Measurements from ENCODE around the gene UBE2L3.

Gene UBE2L3

GRCh38 chr22:21626073-21626734 is 58.7 kb downstream of the UBE2L3 start:
- H3K4me3 ChIP-seq (replicated peaks in 1 of 2; ENCODE audit: low read depth in 2 of 2, low read length in 2 of 2): no peak overlapping the region
- DNase-seq (ENCODE audit: low read depth in 2 of 2): no peak
- TF ChIP-seq, protein P1, sequence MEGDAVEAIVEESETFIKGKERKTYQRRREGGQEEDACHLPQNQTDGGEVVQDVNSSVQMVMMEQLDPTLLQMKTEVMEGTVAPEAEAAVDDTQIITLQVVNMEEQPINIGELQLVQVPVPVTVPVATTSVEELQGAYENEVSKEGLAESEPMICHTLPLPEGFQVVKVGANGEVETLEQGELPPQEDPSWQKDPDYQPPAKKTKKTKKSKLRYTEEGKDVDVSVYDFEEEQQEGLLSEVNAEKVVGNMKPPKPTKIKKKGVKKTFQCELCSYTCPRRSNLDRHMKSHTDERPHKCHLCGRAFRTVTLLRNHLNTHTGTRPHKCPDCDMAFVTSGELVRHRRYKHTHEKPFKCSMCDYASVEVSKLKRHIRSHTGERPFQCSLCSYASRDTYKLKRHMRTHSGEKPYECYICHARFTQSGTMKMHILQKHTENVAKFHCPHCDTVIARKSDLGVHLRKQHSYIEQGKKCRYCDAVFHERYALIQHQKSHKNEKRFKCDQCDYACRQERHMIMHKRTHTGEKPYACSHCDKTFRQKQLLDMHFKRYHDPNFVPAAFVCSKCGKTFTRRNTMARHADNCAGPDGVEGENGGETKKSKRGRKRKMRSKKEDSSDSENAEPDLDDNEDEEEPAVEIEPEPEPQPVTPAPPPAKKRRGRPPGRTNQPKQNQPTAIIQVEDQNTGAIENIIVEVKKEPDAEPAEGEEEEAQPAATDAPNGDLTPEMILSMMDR (IDR thresholded peaks at IDR 0.05; ENCODE audit: low read depth, low read length): no peak

DNA sequence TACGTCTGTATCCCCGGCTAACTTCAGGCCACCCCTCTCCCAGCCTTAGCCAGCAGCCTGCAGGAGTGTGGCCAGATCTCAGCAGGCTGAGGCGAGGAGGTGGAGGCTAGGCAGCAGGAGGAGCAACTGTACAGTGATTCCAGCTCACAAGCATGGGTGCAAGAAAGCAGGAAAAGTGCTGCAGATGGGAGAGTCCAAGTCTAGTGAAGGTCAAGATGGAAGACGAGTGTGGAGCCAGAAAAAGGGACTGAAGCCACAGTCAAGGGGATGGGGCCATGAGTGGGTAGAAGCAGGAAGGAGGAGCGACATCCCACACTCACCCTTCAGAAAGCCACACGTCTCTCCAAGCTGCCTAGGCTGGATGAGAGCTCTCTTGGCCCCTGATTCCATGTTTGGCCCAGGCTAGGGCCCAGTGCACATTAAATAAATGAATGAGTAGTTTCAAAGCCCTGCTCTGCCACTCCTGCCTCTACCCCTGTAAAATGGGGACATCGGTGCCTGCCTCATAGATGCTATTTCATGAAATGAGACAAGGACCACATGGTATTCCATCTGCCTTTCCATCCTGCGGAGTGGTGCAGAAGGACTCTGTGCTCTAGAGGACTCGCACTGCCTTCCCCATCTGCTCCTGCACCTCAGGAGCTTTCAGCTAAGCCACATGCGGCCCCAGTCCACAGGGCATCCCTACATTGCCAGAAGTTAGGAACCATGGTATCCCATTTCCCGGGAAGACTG is 59.4 kb downstream of the UBE2L3 start:
- TF ChIP-seq, protein P1 (IDR thresholded peaks at IDR 0.05; ENCODE audit: low read depth, low read length): no peak
- no peak overlapping the region for H3K4me3 ChIP-seq (replicated peaks in 1 of 2; ENCODE audit: low read depth in 2 of 2, low read length in 2 of 2)
- no peak for DNase-seq (ENCODE audit: low read depth in 2 of 2)

- TF ChIP-seq, protein P1 (IDR thresholded peaks at IDR 0.05; ENCODE audit: low read depth, low read length): no peak
- no peak for DNase-seq (ENCODE audit: low read depth in 2 of 2)
- H3K4me3 ChIP-seq (replicated peaks in 1 of 2; ENCODE audit: low read depth in 2 of 2, low read length in 2 of 2): peak overlapping the region; percentile 90
Measured at GRCh38 chr22:21628386-21629254, 61.1 kb downstream of the UBE2L3 start.

DNA sequence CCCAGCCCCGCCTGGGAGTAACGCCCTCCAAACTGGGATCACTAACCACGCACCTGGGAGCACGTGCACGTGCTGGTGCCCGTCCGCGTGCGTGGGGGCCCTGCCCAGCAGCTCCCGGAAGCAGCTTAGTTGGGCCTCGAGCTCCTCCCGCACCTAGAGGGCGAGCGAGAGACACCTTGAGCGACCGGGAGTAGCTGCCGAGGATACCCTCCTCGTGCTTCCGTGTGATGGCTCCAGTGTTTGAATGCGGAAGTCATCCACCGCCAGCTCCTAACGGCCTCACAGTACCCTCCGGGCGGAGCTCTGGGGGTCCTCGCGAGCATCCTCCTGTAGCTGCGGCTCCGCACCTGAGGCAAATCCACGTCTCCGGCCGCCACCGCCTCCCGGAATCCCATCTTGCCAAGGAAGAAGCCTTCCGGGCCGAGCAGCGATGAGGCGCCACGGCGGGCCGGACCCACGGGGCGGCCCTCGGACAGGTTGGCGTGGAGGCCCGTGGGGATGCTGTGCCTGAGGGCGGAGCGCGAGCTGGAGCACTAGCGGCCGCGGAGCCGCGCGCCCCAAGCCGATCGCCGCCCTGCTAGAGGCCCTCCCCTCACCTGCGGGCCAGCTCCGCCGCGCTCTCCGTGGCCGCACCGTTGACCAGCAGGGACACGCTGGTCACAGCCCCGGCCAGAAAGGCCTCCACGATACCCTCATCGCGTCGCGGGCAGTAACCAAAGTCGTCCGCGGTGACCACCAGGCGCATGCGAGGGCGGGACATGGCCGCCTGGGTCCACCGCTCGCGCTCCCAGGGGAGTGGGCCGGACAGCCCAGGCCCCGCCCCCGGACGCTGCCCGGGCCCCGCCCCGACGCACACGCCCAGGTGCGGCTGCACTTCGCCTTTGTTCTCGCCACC is 62.0 kb downstream of the UBE2L3 start, which contains the start of gene YDJC:
Gene YDJC (minus strand): TSS at position 768 of the 895 bp plus-strand sequence. CDS start 8 bp downstream, at position 760.
- peak; percentile 92 to 95 for DNase-seq (ENCODE audit: low read depth in 2 of 2)
- H3K4me3 ChIP-seq (replicated peaks in 1 of 2; ENCODE audit: low read depth in 2 of 2, low read length in 2 of 2): peak within 1 kb of the TSS; percentile 90
- TF ChIP-seq, protein P1 (IDR thresholded peaks at IDR 0.05; ENCODE audit: low read depth, low read length): peak; percentile 44

- H3K4me3 ChIP-seq (replicated peaks in 1 of 2; ENCODE audit: low read depth in 2 of 2, low read length in 2 of 2): no peak overlapping the region
- DNase-seq (ENCODE audit: low read depth in 2 of 2): no peak
Measured at GRCh38 chr22:21631025-21631424, 63.5 kb downstream of the UBE2L3 start.

More at GRCh38 chr22:21631025-21631424, 63.5 kb downstream of the UBE2L3 start:
- TF ChIP-seq, protein P1 (IDR thresholded peaks at IDR 0.05; ENCODE audit: low read depth, low read length): no peak

Measured in cardiac fibroblast (primary cell).